ENCODE results near the gene PXDN. TPM values are rescaled to one million over a fixed set of nuclear protein-coding genes. Genes with fewer than 3 reads are reported as not detected.

PXDN gene
- total and polyA plus RNA-seq, 2 donors (not counting 3 experiments of a cell fraction or from before 2014, with no cell fraction given): 231 to 308 TPM

DNA sequence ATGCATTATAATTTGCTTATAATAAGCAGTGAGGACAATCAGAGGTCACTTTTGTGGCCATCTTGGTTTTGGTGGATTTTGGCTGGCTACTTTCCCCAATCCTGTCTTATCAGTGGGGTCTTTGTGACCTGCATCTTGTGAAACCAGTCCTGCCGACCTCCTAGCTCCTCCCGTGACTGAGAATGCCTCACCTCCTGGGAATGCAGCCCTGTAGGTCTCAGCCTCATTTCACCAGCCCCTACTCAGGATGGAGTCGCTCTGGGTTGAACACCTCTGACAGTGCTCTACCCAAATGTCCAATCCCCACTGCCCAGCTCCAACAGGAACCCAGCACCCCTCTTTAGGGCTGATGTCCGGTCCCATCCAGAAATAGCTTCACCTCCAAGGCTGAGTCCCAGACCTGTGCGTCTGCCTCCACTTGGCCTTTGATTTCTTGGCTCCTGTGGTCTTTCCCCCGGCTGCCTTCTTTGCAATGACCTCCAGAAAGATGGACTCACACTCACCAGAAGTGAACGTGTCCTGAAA is 31.3 kb upstream of the PXDN start:
- Histone ChIP-seq H2AFZ (ENCODE audit: low read depth, low read length) (no peak overlapping the region), H3K9me3 (replicated peaks; ENCODE audit: control insufficient read depth, insufficient read depth, low read length) (no peaks in the 10 kb centered on the region), H3K9me1 (replicated peaks; ENCODE audit: control insufficient read depth, extremely low read depth, insufficient read depth, low read length) (no peaks in the 10 kb centered on the region), H3K4me1 (ENCODE audit: control insufficient read depth, extremely low read depth, insufficient read depth, low read length) (no peaks in the 10 kb centered on the region), H3K4me2 (ENCODE audit: insufficient read depth, low read length) (no peak overlapping the region), H4K20me1 (replicated peaks; ENCODE audit: control insufficient read depth, extremely low read depth, insufficient read depth, low read length) (no peaks in the 10 kb centered on the region), H3K36me3 (ENCODE audit: control insufficient read depth in 2 of 2, extremely low read depth in 1 of 2, insufficient read depth in 2 of 2, low read length in 2 of 2) (no peaks in the 10 kb centered on the region), H3K4me3 (replicated peaks in 1 of 3; ENCODE audit: insufficient read depth in 1 of 3, low read depth in 1 of 3, low read length in 3 of 3) (no peak overlapping the region), H3K79me2 (ENCODE audit: control insufficient read depth, insufficient read depth, low read length) (no peaks in the 10 kb centered on the region), H3K9ac (replicated peaks; ENCODE audit: extremely low read depth, insufficient read depth, low read length) (no peak overlapping the region), H3K27ac (ENCODE audit: insufficient read depth, low read depth, low read length) (no peak overlapping the region), H3K27me3 (ENCODE audit: control insufficient read depth in 2 of 2, insufficient read depth in 2 of 2, low read length in 2 of 2) (no peaks in the 10 kb centered on the region)
- ChIA-PET POLR2A (no interaction called here), CTCF (interaction anchor here (1.1 kb wide), 1 partner anchor 225 kb away, joined by 3 read pairs; no protein-coding TSS in a partner anchor)
- TF ChIP-seq MYC (IDR thresholded peaks at IDR 0.05; ENCODE audit: low read depth, low read length): no peak
- TF ChIP-seq, protein P1, sequence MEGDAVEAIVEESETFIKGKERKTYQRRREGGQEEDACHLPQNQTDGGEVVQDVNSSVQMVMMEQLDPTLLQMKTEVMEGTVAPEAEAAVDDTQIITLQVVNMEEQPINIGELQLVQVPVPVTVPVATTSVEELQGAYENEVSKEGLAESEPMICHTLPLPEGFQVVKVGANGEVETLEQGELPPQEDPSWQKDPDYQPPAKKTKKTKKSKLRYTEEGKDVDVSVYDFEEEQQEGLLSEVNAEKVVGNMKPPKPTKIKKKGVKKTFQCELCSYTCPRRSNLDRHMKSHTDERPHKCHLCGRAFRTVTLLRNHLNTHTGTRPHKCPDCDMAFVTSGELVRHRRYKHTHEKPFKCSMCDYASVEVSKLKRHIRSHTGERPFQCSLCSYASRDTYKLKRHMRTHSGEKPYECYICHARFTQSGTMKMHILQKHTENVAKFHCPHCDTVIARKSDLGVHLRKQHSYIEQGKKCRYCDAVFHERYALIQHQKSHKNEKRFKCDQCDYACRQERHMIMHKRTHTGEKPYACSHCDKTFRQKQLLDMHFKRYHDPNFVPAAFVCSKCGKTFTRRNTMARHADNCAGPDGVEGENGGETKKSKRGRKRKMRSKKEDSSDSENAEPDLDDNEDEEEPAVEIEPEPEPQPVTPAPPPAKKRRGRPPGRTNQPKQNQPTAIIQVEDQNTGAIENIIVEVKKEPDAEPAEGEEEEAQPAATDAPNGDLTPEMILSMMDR (IDR thresholded peaks at IDR 0.05; ENCODE audit: extremely low read depth in 1 of 2, insufficient read depth in 1 of 2, low read depth in 1 of 2, low read length in 2 of 2): no peak
- TF ChIP-seq, protein P2, sequence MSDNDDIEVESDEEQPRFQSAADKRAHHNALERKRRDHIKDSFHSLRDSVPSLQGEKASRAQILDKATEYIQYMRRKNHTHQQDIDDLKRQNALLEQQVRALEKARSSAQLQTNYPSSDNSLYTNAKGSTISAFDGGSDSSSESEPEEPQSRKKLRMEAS (IDR thresholded peaks at IDR 0.05; ENCODE audit: insufficient read depth, insufficient read length): no peak
- no peak for TF ChIP-seq FOS (IDR thresholded peaks at IDR 0.05; ENCODE audit: borderline replicate concordance, insufficient read depth, low read length)
- TF ChIP-seq EZH2 (IDR thresholded peaks at IDR 0.05; ENCODE audit: borderline replicate concordance, low read depth, low read length, severe bottlenecking): no peak
- TF ChIP-seq GATA2 (IDR thresholded peaks at IDR 0.05; ENCODE audit: insufficient read depth, insufficient read length, low read depth, low read length): no peak
- no peak for TF ChIP-seq JUN (IDR thresholded peaks at IDR 0.05; ENCODE audit: borderline replicate concordance, insufficient read depth, insufficient read length, low read depth)
- TF ChIP-seq POLR2A (IDR thresholded peaks at IDR 0.05; ENCODE audit: low read depth, low read length): no peak
- no peak for TF ChIP-seq POLR2AphosphoS5 (IDR thresholded peaks at IDR 0.05; ENCODE audit: insufficient read depth, low read depth, low read length)
- DNase-seq (ENCODE audit: low read depth, low spot score) (no peak), FAIRE-seq (no peak)
- BruUV-seq (replicated peaks): no TSS peak
- intact Hi-C loops (cut with micrococcal nuclease): no loop called here
- dilution Hi-C loops (cut with MboI; ENCODE audit: extremely low pct_ligation_motif_present, low sequenced_read_pairs): no loop called here
